ENCODE measurements around the gene PSMD10.

PSMD10 gene

DNA sequence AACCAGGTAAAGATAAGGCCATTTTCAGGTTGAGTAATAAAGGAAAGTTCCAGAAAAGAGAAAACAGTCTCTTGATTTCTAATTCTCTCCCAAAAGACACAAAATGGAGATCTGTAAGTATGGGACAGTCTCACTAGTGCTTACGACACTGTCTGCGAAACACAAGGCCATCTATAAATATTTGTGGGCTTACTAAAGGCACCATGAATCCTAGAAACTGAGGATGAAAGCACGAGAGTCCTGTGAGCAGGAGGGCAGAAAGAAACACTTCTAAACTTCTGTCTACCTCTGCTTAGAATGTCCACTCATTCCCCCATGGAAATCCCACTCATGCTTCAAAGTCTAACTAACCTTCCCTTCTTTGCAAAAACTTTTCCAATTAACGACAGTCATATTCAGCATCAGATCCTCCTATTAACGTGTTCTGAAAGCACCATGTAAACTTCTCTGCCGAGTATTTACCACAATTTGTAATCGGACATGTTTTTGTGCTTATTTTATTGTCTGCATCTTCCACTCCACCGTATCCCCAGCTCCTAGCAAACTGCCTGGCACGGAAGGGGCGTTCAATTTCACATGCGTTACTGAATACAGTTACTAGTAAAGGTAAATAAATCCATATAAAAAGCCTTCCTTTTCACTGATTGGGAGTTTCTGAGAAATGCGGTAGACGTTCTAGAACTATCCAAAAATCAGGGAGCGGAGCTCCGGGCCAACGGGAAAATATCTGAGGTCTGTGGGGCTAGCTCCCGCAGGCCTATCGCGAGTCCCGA is 665 bp downstream of the PSMD10 start:
- DNase-seq = no peak
- Histone ChIP-seq H3K27me3 (ENCODE audit: insufficient read depth, low read length, poor library complexity) (no peaks in the 10 kb centered on the region), H4K20me1 (ENCODE audit: insufficient read depth, low read length) (no peaks in the 10 kb centered on the region; the same call in 1 of the 2 replicates), H3K27ac (ENCODE audit: low read length) (peak overlapping the region; percentile 91), H2AFZ (ENCODE audit: low read depth, low read length) (peak overlapping the region; percentile 91), H3K4me2 (ENCODE audit: insufficient read depth, low read length) (peak overlapping the region; percentile 66), H3K4me3 (ENCODE audit: low read depth in 1 of 2, low read length in 2 of 2) (peak overlapping the region; percentile 59 to 80), H3K79me2 (ENCODE audit: insufficient read depth, low read length) (peaks cover 35% of the 10 kb centered on the region), H3K4me1 (ENCODE audit: insufficient read depth, low read length) (peaks cover 22% of the 10 kb centered on the region; the same call in 1 of the 2 replicates), H3K9me3 (ENCODE audit: insufficient read depth, low read length, severe bottlenecking) (no peaks in the 10 kb centered on the region), H3K36me3 (ENCODE audit: insufficient read depth, low read length) (peaks cover 20% of the 10 kb centered on the region), H3K9ac (ENCODE audit: low read depth, low read length) (peak overlapping the region; percentile 74)
- ATAC-seq (ENCODE audit: insufficient read depth, low read depth) = no peak
- TF ChIP-seq, protein P1, sequence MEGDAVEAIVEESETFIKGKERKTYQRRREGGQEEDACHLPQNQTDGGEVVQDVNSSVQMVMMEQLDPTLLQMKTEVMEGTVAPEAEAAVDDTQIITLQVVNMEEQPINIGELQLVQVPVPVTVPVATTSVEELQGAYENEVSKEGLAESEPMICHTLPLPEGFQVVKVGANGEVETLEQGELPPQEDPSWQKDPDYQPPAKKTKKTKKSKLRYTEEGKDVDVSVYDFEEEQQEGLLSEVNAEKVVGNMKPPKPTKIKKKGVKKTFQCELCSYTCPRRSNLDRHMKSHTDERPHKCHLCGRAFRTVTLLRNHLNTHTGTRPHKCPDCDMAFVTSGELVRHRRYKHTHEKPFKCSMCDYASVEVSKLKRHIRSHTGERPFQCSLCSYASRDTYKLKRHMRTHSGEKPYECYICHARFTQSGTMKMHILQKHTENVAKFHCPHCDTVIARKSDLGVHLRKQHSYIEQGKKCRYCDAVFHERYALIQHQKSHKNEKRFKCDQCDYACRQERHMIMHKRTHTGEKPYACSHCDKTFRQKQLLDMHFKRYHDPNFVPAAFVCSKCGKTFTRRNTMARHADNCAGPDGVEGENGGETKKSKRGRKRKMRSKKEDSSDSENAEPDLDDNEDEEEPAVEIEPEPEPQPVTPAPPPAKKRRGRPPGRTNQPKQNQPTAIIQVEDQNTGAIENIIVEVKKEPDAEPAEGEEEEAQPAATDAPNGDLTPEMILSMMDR (IDR thresholded peaks at IDR 0.05; ENCODE audit: borderline replicate concordance, extremely low read depth, low read length, poor library complexity, severe bottlenecking) = no peak
- TF ChIP-seq EZH2 (IDR thresholded peaks at IDR 0.05; ENCODE audit: borderline replicate concordance, low read depth, low read length, severe bottlenecking) = no peak

DNA sequence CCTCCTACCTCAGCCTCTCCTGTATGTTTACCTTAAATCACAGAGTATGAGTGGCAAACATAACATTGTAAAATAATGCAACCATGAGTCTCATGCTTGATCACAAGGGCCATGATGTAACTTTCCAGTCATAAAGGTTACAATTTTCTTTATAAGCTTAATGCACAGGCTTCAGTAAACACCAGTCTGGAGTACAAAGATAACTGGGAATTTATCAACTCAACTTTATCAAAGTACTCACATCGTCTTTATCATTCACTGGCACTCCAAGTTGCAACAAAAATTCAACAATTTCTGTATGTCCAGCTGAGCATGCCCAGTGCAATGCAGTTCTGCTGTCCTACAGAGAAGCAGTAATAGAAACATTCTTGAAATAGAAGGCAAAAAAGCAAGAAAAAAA is 2.8 kb downstream of the PSMD10 start:
- Histone ChIP-seq H4K20me1 (ENCODE audit: insufficient read depth, low read length) (no peaks in the 10 kb centered on the region; the same call in 1 of the 2 replicates), H3K4me2 (ENCODE audit: insufficient read depth, low read length) (no peak overlapping the region), H3K9ac (ENCODE audit: low read depth, low read length) (no peak overlapping the region), H3K79me2 (ENCODE audit: insufficient read depth, low read length) (peaks cover 35% of the 10 kb centered on the region), H3K9me3 (ENCODE audit: insufficient read depth, low read length, severe bottlenecking) (no peaks in the 10 kb centered on the region), H3K27me3 (ENCODE audit: insufficient read depth, low read length, poor library complexity) (no peaks in the 10 kb centered on the region), H3K36me3 (ENCODE audit: insufficient read depth, low read length) (peaks cover 31% of the 10 kb centered on the region), H2AFZ (ENCODE audit: low read depth, low read length) (no peak overlapping the region), H3K4me3 (ENCODE audit: low read depth in 1 of 2, low read length in 2 of 2) (no peak overlapping the region), H3K27ac (ENCODE audit: low read length) (no peak overlapping the region), H3K4me1 (ENCODE audit: insufficient read depth, low read length) (peaks cover 22% of the 10 kb centered on the region; the same call in 1 of the 2 replicates)
- ATAC-seq (ENCODE audit: insufficient read depth, low read depth) = no peak
- TF ChIP-seq EZH2 (IDR thresholded peaks at IDR 0.05; ENCODE audit: borderline replicate concordance, low read depth, low read length, severe bottlenecking) = no peak
- TF ChIP-seq, protein P1 (IDR thresholded peaks at IDR 0.05; ENCODE audit: borderline replicate concordance, extremely low read depth, low read length, poor library complexity, severe bottlenecking) = no peak
- no peak for DNase-seq

DNA sequence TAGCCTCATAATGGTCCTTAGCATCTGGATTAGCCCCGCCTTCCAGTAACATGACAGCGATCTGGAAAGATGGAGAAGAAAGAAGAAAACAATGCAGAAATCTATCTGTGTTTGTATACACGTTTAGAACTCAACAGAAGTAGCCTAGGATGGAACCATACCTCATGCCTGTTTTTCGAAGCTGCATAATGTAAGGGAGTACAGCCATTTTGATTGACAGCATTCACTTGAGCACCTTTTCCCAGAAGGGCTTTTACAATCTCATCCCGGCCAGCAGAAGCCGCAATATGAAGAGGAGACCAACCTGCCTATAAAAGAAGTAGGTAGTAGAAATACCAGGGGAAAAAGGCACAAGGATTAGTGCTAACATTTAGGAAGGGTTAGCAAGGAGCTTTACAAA is 3.5 kb downstream of the PSMD10 start:
- ATAC-seq (ENCODE audit: insufficient read depth, low read depth) = no peak
- no peak overlapping the region for H3K4me3 ChIP-seq (ENCODE audit: low read depth in 1 of 2, low read length in 2 of 2)
- H3K27me3 ChIP-seq (ENCODE audit: insufficient read depth, low read length, poor library complexity) = no peaks in the 10 kb centered on the region

More for the DNA sequence above, 3.5 kb downstream of the PSMD10 start:
- Histone ChIP-seq H4K20me1 (ENCODE audit: insufficient read depth, low read length) (no peaks in the 10 kb centered on the region; the same call in 1 of the 2 replicates), H3K36me3 (ENCODE audit: insufficient read depth, low read length) (peaks cover 31% of the 10 kb centered on the region), H2AFZ (ENCODE audit: low read depth, low read length) (no peak overlapping the region), H3K27ac (ENCODE audit: low read length) (no peak overlapping the region), H3K9me3 (ENCODE audit: insufficient read depth, low read length, severe bottlenecking) (no peaks in the 10 kb centered on the region), H3K4me2 (ENCODE audit: insufficient read depth, low read length) (no peak overlapping the region), H3K4me1 (ENCODE audit: insufficient read depth, low read length) (peaks cover 19% of the 10 kb centered on the region; the same call in 1 of the 2 replicates), H3K79me2 (ENCODE audit: insufficient read depth, low read length) (peaks cover 35% of the 10 kb centered on the region), H3K9ac (ENCODE audit: low read depth, low read length) (no peak overlapping the region)
- TF ChIP-seq, protein P1 (IDR thresholded peaks at IDR 0.05; ENCODE audit: borderline replicate concordance, extremely low read depth, low read length, poor library complexity, severe bottlenecking) = no peak
- no peak for TF ChIP-seq EZH2 (IDR thresholded peaks at IDR 0.05; ENCODE audit: borderline replicate concordance, low read depth, low read length, severe bottlenecking)
- DNase-seq = no peak
